HG03378 (cell line): ENCODE results near the gene NAP1L4.

Experiments
- ATAC-seq: cut with Tn5 transposase; IDR thresholded peaks from one replicate; pipeline ENCODE4 v1.9.1; 2021; ENCODE audit warnings: mild to moderate bottlenecking, moderate library complexity; ENCODE audit not compliant: unreplicated experiment

Gene NAP1L4

DNA sequence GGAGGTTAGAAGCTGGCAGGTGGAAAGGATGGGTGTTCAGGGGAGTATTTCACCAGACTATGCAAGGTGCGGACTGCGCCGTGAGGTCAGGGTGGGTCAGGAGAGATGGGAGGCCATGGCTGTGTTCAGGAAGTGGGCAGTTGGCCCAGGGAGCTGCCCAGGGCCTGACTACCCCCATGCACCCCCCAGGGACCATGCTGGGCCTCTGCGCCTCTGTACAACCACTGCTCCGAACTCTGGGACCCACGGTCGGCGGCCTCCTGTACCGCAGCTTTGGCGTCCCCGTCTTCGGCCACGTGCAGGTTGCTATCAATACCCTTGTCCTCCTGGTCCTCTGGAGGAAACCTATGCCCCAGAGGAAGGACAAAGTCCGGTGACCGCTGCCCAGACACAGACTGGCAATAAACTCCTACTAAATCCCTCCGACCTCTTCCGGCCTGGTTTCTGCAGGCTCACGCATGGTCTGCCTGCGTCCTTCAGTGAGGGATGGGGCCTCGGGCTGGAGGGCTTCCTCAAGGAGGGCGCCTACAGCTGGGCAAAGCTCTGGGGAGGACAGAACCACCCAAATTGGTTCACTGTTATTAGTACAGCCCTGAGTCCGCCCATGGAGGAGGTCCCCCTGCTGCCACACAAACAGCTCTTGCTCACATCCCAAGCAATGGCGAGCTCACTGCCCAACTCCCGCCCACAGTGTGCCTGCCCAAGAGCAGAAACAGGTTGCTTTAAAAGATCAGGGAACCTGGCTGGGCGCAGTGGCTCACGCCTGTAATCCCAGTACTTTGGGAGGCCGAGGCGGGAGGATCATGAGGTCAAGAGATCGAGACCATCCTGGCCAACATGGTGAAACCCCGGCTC is 67.1 kb downstream of the NAP1L4 start:
- ATAC-seq = no peak

DNA sequence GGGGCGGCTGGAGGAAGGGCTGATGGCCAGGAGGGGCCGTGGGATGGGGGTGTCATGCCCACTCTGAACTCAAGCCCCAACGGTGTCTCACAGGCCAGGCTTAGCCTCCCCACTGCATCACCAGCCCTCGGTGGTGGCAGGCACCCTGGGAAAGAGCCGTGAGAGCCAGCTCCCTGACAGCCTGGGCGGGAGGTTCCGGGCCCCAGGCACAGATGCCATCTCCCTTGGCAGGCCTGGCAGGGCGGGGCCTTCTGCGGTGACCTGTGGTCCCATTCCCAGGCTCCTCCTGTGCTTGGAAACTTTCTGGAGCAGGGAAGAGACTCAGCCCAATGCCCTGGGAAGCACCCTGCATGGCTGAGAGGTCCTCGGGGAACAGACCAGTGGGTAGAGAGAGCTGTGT is 67.7 kb downstream of the NAP1L4 start:
- no peak for ATAC-seq

DNA sequence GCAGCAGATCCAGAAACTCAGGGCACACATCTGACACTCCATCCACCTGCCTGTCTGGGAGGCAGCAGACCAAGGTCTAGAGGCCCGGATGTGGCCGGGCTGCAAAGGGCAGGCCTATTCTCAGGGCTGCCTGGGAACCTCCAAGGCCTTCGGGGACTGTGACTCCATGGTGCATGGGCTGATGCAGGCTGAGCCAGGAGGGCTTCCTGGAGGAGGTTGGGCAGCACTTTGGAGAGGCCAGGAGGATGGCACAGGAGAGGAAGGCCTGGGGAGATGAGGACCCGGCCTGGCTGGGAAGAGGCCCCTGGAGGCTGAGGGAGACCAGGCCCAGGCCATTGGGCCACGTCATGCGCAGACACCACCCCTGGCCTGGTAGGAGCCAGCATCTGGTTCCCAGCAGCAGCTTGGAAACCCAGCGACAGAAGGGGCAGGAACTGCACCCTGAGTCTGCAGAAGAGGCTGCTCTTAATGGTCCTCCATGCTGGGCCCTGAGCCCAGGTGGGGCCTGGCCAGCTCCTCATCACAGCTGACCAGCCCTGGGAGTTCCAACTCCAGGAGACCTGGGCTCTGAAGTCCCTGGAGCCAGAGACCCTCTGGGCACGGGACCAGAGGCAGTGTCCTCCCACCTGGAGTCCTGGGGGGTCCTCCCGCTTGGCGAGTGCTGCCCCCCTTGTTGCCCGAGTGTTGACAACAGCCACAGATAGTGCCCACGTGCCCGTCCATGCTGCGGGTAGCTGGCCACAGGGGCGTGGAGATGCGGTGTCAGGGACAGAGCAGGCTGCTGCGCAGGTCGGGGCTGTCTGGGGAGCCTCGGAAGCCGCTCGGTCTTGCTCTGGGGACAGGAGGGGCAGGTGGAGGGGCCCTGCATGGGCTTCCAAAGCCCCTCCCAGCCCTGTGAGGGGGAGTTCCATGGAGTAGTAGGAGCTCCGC is 68.4 kb downstream of the NAP1L4 start:
- ATAC-seq = no peak

DNA sequence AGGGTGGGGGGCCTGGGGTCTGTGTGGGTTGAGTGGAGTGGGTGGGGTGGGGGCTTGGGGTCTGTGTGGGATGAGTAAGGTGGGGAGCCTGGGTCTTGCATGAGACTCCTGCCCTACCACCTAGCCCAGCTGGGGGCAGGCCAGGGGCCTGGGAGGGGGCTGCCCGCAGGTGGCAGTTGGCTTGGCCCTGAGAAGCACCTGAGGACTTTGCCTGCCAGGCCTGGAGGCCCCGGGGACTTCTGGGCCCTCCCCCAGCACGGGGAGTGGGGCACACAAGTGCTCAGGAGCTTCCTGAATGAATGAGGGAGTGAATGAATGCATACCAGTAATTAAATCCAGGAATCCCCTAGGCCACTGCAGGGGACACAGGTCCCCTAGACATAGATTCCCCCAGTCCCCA is 69.5 kb downstream of the NAP1L4 start:
- ATAC-seq = no peak

DNA sequence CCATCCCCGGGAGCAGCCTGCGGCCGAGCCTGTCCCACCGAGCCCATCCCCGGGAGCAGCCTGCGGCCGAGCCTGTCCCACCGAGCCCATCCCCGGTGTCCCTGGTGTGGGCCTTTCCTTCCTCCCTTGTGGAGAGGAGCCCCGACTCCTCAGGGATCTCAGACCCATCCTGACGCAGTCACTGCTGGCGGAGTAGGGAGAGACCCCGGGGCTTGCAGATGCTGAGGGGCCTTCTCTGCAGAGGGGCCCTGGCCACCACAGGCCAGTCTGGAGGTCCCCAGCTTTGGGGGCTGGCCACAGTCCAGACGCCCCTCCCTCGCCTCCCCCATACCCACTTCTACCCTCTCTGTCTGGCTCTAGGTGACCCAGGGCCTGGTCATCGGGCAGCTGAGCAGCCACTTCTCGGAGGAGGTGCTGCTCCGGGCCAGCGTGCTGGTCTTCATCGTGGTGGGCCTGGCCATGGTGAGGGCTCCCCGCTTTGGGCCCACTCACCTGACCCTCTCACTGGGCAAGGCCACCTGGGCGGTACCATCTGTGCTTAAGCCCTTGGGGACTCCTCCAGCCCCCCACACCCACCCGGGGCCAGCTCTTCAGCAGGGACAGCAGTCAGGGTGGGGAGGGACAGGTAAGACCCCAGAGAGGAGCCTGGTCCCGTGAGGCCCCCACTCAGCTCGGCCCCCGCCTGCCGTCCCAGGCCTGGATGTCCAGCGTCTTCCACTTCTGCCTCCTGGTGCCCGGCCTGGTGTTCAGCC is 70.2 kb downstream of the NAP1L4 start:
- ATAC-seq = no peak

DNA sequence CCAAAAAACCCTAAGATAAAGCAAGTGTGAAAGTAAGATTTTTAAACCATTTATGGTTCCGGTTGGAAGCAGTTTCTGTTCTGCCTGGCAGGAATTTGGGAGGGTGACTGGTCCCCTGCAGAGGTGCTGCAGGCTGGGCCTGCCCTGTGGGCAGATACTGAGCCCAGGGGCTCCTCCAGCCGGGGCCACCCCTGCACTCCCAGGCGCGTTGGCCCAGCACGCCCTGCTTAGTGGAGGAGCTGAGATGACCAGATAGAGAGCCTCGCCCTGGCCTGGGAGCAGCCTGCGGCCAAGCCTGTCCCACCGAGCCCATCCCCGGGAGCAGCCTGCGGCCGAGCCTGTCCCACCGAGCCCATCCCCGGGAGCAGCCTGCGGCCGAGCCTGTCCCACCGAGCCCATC is 70.9 kb downstream of the NAP1L4 start:
- no peak for ATAC-seq

DNA sequence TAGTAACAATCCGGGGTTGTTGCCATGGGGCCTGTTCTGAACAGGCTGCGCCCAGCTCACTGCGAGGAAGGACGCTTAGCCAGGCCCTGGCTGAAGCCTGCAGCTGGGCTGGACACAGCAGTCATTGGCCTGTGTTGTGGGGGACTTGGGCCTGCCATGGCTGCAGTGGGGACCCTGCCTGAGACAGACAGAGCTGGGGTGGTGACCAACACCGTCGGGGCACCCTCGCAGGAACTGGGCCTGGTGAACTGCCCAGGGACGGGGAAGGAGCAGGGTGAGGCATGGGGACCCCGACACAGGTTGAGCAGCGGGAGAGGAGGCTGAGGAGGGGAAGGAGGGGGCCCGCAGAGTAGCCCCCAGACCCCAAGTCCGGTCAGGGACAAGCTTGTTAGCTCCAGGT is 71.8 kb downstream of the NAP1L4 start:
- no peak for ATAC-seq

DNA sequence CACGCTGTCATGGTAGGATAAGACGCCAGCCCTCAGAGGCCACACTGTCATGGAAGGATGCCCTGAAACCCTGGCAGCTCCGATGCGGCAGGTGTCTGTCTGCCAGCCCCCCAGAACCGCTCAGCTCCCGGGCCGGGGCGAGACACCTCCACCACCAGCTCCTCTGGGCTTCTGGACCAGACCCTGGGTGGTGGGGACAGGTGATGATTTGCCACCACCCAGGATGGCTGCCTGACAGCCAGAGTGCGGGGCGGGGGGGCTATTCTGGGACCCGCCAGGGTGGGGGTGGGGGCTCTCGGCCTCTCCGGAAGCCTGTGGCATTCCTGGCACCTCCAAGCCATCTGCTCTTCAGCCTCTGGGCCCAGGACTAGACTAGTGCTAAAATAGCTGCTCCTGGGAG is 72.3 kb downstream of the NAP1L4 start:
- no peak for ATAC-seq

DNA sequence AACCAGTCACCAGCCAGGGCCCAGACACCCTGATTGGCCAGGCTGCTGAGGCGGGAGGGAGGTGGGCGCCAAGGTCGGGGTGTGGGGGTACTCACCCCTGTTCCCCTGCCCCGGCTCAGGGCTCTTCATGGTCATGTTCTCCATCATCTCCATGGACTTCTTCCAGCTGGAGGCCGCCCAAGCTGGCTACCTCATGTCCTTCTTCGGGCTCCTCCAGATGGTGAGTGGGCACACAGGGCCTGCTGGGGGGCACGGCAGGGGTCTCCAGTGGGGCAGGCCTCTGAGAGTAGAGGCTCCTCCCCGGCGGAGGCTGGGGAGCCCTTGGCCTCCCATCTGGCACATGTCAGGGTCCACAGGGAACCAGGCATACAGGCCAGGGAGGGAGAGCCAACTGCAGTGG is 72.9 kb downstream of the NAP1L4 start:
- no peak for ATAC-seq

DNA sequence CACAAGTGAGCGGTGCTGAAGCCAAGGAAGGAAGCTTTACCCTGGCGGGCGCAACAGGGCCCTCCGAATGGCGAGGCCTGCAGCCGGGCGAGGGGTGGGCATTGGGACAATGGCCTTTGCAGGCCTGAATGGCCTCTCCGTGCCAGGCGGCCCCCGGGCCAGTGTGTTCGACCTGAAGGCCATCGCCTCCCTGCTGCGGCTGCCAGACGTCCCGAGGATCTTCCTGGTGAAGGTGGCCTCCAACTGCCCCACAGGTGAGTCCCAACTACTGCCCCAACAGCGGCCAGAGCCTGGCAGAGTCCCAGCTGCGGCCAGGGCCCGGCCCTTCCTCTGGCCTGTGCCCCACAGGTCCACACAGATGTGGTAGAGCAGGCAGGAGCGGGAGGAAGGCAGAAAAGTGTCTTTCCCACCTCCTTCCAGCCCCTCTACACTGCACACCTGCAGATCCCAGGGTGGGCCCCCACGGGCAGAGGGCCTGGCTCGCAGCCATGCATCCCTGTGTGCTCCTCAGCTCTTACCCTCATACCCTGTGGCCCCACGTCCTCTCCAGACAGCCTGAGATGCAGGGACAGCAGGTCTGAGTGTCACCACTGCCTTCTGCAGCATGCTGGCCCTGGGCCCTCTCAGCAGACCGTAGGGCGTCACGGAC is 74.2 kb downstream of the NAP1L4 start:
- ATAC-seq = no peak

DNA sequence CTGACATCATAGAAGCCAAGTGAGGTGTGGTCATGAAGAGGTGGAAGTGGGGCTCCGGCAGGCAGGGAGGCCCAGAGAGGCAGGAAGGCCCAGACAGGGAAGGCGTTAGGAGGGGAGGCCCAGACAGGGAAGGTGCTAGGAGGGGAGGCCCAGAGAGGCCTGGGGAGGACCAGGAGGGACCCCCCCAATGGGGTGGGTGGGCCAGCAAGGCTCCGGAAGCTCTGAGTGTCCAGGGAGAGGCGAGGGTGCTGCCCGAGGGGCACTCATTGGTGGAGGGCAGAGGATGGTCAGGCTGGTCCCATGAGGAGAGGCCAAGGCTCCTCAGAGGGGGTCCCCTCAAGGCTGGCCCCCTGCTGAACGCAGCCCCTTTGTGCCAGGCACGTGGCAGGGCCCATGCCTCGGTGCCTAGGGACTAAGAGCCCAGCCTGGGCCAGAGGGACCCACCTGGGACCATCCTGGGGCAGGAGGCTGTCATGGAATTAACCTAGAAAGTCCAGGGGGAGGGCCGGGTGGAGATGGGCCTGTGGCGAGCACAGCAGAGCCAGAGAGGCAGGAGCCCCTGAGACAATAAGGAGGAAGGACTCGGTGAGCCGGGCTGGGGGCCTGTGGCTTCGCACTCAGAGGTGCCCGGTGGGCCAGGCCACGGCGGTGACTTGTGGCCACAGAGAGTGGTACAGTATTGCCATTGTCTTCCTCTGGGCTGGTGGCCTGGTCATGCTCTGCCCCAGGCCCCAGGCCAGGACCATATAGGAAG is 75.1 kb downstream of the NAP1L4 start:
- ATAC-seq = no peak

DNA sequence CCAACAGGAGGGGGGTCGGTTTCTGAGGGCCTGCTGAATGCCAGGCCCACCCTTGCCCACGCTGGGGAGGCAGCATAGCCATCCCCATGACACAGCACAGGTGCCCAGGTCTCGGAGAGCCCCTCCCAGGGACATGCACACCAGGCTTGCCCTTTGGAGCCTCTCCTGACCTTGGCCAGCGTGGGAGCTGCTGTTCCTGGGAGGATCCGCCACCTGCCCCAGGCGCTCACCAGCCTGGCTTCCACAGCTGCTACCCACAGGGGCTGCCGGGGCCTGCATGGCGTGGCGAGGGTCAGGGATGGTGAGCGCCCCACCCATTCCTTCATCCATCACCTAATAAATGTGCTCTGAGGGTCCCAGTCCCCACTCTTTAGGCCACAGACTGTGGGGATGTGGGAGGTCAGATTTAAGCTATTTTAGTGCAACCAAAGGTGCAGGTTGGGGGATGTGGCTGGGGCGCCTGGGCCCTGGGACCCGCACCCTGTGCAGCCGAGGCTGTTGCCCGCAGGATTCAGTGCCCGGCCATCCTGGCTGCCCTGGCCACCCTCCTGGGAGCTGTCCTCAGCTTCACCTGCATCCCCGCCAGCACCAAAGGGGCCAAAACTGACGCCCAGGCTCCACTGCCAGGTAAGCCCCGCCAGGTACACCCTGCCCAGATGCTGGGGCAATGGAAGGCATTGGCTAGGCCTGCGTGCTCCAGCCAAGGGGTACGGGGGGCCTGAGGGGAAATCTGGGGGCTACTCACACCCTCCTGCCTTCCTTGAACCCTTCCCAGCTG is 75.8 kb downstream of the NAP1L4 start:
- ATAC-seq = no peak

DNA sequence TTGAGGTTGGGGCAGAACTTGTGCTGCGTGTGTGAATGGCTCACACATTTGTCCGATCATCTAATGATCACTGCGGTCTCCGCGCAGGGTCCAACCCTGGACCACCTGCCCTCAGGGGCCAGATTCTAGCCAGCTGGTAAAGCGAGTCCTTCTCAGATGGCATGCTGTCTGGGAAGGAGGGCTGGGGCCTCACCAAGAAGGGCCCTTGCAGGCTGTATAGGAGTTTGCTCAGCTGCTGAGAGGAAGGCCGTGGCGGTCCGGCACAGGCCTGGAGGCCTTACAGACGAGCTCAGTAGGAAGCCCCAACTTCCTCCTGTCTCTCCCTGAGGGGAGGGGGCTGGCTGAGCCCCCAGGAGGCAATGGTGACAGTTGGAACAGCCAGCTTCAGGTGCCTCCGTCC is 76.7 kb downstream of the NAP1L4 start:
- no peak for ATAC-seq

DNA sequence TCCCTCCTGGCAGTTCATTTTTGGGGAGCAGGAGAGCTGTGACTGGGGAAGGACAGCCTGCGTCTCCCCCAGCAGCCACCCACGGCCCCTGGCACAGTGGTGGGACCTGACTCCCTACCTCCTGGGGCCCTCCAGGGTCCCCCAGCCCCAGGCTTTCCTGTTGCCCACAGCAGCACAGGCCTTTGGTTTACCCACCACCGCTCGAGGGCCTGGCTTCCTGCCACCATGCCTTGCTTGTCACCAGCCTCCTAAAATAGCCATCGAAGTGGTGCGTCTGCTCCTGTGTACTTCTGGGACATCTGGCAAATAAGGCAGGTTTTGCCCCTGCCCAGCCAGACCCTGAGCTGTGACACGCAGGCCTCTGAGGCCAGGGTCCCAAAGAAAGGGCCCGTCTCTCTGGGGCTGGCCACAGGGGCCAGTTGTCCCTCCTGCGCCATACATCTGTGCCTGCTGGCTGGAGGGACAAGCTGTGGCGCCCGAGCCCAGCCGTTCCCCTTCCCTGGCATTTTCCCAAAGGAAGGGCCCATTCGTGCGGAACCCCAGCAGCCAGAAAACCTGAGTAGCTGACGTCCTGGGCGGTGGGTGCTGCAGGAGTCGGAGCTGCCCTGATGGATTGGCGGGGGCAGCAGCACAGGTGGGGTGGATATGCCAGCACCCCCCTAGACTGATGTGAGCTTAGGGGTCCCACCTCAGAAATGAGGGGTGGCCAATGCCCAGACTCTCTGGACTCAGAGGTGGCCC is 77.5 kb downstream of the NAP1L4 start:
- ATAC-seq = no peak

DNA sequence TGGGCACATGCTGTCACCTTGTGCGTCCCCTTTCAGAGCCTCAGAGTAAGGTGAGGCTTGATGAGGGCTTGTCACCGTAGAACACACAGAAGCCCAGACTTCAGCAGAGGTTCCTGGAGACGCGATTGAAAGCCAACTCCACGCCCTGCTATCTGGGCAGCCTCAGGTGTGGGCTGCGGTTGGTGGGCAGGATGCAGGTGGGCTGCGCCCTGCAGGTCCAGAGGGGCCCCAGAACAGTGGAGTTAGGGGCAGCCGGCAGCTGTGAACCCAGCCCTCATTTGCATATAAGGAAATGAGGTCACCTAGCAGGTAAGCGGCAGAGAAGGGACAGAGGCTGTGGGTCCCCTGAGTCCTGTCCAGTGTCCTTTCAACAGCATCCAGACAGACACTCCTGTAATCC is 78.4 kb downstream of the NAP1L4 start:
- no peak for ATAC-seq

DNA sequence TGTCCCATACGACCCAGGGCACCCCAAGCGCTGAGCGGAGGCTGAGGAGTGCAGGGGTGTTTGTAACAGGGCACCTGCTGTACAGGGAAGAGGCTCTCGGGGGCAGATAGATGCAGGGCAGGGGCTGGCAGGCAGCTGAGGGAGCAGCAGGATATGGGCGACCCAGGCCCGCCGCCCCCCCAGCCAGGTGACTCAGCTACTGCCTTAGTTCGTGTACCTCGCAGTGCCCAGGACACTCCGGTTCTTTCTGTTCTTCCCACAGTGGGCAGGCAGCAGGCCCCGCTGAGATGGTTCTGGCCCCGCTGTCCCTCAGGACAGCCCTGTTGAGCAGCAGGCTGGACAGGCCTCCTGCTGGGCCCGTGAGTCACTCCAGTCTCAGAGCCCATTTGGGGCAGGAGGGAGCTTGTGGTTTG is 79.1 kb downstream of the NAP1L4 start:
- no peak for ATAC-seq

DNA sequence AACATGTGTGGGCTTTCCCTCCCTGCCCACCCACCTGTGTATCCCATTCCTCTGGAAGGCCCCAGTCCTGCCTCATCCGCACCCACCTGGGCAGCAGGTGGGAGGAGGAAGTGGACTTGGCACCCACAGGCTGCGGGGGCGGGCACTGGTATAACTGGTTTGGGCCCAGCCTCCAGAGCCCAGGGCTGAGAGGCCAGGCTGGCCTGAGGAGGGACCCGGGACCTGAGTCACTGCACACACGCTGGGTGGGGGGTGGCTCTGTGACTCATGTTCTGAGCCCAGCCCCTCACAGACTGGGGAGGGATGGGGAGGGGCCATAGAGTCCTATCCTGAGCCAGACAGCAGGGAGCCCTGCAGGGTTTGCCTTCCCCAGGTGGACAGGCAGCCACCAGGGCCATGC is 79.6 kb downstream of the NAP1L4 start:
- no peak for ATAC-seq

DNA sequence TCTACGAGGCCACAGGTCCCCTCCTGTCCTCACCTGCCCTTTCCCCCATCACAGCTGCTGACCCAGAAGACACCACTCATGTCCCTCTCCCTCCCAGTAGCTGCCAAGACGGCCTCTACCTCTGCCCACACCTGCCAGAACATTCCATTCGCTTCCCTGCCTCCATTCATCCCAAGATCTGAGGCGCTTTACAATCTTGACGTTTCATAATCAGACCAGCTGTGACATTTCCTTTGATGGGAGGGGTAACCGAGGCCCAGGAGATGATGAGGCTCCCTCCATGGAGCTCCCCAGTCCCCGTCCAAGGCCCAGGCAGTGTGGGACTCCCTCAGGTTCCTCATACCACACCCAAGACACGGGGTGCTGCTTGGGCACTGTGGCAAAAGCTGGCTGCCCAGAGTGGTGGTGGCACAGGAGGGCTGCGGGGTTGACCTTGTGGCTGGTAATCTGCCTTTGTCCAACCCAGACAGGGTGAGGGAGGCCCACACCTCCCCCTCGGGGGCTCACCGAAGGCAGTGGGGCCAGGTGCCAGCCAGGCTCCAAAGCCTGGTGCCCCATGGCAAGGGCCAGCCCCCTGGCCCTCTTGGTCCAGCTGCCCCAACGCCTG is 80.2 kb downstream of the NAP1L4 start:
- no peak for ATAC-seq
